ENCODE measurements around the gene KCNC1.

The KCNC1 gene

DNA sequence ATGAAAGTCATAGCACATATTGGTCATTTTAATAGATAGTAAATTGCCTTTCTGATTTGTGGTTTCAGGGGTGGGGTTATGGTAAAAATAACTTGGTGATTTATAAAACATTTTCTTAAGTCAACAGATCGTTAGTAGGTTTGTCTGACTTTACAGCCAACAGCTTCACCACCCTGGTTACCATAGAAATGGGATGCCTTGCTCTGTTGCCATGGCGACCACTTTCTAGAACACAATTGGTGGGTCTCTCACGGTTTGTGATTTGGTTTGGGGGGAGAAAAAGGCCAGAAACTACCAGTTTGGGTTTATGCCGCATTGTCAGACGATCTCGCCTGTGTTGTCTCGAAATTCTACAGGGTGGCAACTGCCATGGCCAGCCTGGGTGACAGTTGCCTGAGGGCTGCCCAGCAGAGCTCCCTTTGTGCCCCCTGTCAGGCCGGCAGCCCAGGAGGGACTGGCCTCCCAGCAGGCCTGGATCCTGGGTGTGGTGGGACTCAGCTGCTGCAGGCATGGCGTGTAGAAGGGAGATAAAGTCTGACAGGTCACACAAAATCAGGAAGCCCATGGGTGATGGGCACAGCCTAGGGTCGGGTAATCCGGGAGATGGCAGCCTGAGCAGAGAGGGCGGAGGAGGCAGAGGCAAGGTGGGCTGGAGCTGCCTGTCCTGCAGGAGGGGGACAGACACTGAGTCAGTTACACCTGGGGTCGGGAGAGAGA, 30.9 kb downstream of the KCNC1 start:
- Histone ChIP-seq H3K27ac (ENCODE audit: low read length) (no peak overlapping the region), H3K4me3 (ENCODE audit: low read length) (no peak overlapping the region), H3K4me1 (ENCODE audit: control insufficient read depth, low read depth, low read length) (no peaks in the 10 kb centered on the region), H3K27me3 (ENCODE audit: control insufficient read depth, insufficient read depth, low read length) (no peaks in the 10 kb centered on the region), H3K36me3 (ENCODE audit: control insufficient read depth, low read depth, low read length) (no peaks in the 10 kb centered on the region), H3K9me3 (ENCODE audit: control insufficient read depth, low read depth, low read length) (no peaks in the 10 kb centered on the region), H3K9ac (ENCODE audit: low read length) (no peak overlapping the region)

GRCh38 chr11:17766073-17766359, 31.4 kb downstream of the KCNC1 start:
- H3K27ac ChIP-seq (ENCODE audit: low read length), result no peak overlapping the region
- no peaks in the 10 kb centered on the region for H3K36me3 ChIP-seq (ENCODE audit: control insufficient read depth, low read depth, low read length)
- H3K9ac ChIP-seq (ENCODE audit: low read length), result no peak overlapping the region
- no peak overlapping the region for H3K4me3 ChIP-seq (ENCODE audit: low read length)
- H3K27me3 ChIP-seq (ENCODE audit: control insufficient read depth, insufficient read depth, low read length), result no peaks in the 10 kb centered on the region
- no peaks in the 10 kb centered on the region for H3K4me1 ChIP-seq (ENCODE audit: control insufficient read depth, low read depth, low read length)
- no peaks in the 10 kb centered on the region for H3K9me3 ChIP-seq (ENCODE audit: control insufficient read depth, low read depth, low read length)

- Histone ChIP-seq H3K4me3 (ENCODE audit: low read length) (no peak overlapping the region), H3K9me3 (ENCODE audit: control insufficient read depth, low read depth, low read length) (no peaks in the 10 kb centered on the region), H3K36me3 (ENCODE audit: control insufficient read depth, low read depth, low read length) (no peaks in the 10 kb centered on the region), H3K4me1 (ENCODE audit: control insufficient read depth, low read depth, low read length) (no peaks in the 10 kb centered on the region), H3K27me3 (ENCODE audit: control insufficient read depth, insufficient read depth, low read length) (no peaks in the 10 kb centered on the region), H3K9ac (ENCODE audit: low read length) (no peak overlapping the region), H3K27ac (ENCODE audit: low read length) (no peak overlapping the region)
These were observed 32.0 kb downstream of the KCNC1 start for GRCh38 chr11:17766590-17766989.

GRCh38 chr11:17767301-17767885, 32.8 kb downstream of the KCNC1 start:
- H3K9ac ChIP-seq (ENCODE audit: low read length), result no peak overlapping the region
- H3K9me3 ChIP-seq (ENCODE audit: control insufficient read depth, low read depth, low read length), result no peaks in the 10 kb centered on the region
- H3K27me3 ChIP-seq (ENCODE audit: control insufficient read depth, insufficient read depth, low read length), result no peaks in the 10 kb centered on the region
- H3K4me1 ChIP-seq (ENCODE audit: control insufficient read depth, low read depth, low read length), result no peaks in the 10 kb centered on the region
- no peaks in the 10 kb centered on the region for H3K36me3 ChIP-seq (ENCODE audit: control insufficient read depth, low read depth, low read length)
- no peak overlapping the region for H3K4me3 ChIP-seq (ENCODE audit: low read length)
- no peak overlapping the region for H3K27ac ChIP-seq (ENCODE audit: low read length)

DNA sequence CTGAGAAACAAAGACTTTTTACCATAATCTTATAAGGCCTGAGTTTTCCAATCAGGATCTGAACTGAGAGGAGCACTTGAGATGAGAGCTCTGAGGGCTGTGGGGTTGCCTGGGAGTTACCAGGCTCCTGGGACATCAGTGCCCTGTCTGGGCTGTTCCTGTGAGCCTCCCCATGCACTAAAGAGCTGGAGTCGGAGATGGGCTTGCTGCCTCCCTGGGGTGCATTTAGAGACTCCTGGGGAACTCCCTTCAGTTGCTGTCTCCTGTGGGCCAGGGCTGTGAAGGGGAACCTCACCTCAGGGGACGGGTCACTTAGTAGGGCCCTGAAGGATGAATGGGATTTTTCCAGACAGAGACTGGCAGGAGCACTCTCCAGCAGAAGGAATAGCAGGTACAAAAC, 33.3 kb downstream of the KCNC1 start:
- Histone ChIP-seq H3K9ac (ENCODE audit: low read length) (no peak overlapping the region), H3K36me3 (ENCODE audit: control insufficient read depth, low read depth, low read length) (no peaks in the 10 kb centered on the region), H3K9me3 (ENCODE audit: control insufficient read depth, low read depth, low read length) (no peaks in the 10 kb centered on the region), H3K27ac (ENCODE audit: low read length) (no peak overlapping the region), H3K4me3 (ENCODE audit: low read length) (no peak overlapping the region), H3K4me1 (ENCODE audit: control insufficient read depth, low read depth, low read length) (no peaks in the 10 kb centered on the region), H3K27me3 (ENCODE audit: control insufficient read depth, insufficient read depth, low read length) (no peaks in the 10 kb centered on the region)

- no peak overlapping the region for H3K9ac ChIP-seq (ENCODE audit: low read length)
- H3K4me1 ChIP-seq (ENCODE audit: control insufficient read depth, low read depth, low read length), result no peaks in the 10 kb centered on the region
- H3K27ac ChIP-seq (ENCODE audit: low read length), result no peak overlapping the region
- no peaks in the 10 kb centered on the region for H3K27me3 ChIP-seq (ENCODE audit: control insufficient read depth, insufficient read depth, low read length)
- no peak overlapping the region for H3K4me3 ChIP-seq (ENCODE audit: low read length)
- H3K9me3 ChIP-seq (ENCODE audit: control insufficient read depth, low read depth, low read length), result no peaks in the 10 kb centered on the region
- no peaks in the 10 kb centered on the region for H3K36me3 ChIP-seq (ENCODE audit: control insufficient read depth, low read depth, low read length)
These were observed 34.0 kb downstream of the KCNC1 start for GRCh38 chr11:17768547-17768946.

- Histone ChIP-seq H3K27ac (ENCODE audit: low read length) (no peak overlapping the region), H3K9ac (ENCODE audit: low read length) (no peak overlapping the region), H3K9me3 (ENCODE audit: control insufficient read depth, low read depth, low read length) (no peaks in the 10 kb centered on the region), H3K27me3 (ENCODE audit: control insufficient read depth, insufficient read depth, low read length) (no peaks in the 10 kb centered on the region), H3K4me3 (ENCODE audit: low read length) (no peak overlapping the region), H3K36me3 (ENCODE audit: control insufficient read depth, low read depth, low read length) (no peaks in the 10 kb centered on the region), H3K4me1 (ENCODE audit: control insufficient read depth, low read depth, low read length) (no peaks in the 10 kb centered on the region)
These were observed 34.6 kb downstream of the KCNC1 start for GRCh38 chr11:17769218-17769617.

DNA sequence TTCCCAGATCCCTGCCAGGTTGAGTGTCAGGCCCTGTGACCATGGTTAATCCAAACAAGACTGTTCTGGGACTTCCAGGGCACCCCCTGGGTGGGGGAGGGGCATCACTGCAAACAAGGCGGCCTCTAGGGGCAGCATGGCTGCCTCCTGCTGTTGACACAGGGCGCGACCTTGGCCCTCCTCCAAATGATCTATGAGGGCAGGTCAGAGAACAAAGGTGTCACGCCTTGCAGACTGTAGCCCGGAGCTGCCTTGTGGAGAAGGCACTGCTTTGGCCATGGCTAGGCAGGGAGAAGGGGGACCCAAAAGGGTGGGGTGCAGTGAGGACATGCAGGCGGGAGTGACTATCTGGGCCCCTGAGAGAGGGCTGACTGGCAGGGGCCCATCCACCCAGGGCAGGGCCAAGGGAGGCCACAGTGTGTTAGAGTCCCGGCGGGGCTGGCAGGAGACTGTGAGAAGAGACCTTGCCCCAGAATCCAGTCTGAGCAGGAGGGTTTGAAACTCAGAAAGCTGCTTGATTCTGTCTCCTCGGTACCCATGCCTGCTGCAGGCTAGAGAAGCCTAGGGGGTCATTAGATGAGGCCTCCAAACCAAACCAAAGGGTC, 35.6 kb downstream of the KCNC1 start:
- H3K9ac ChIP-seq (ENCODE audit: low read length), result no peak overlapping the region
- no peak overlapping the region for H3K4me3 ChIP-seq (ENCODE audit: low read length)
- H3K36me3 ChIP-seq (ENCODE audit: control insufficient read depth, low read depth, low read length), result no peaks in the 10 kb centered on the region
- no peaks in the 10 kb centered on the region for H3K27me3 ChIP-seq (ENCODE audit: control insufficient read depth, insufficient read depth, low read length)
- no peaks in the 10 kb centered on the region for H3K4me1 ChIP-seq (ENCODE audit: control insufficient read depth, low read depth, low read length)
- no peaks in the 10 kb centered on the region for H3K9me3 ChIP-seq (ENCODE audit: control insufficient read depth, low read depth, low read length)
- H3K27ac ChIP-seq (ENCODE audit: low read length), result no peak overlapping the region

DNA sequence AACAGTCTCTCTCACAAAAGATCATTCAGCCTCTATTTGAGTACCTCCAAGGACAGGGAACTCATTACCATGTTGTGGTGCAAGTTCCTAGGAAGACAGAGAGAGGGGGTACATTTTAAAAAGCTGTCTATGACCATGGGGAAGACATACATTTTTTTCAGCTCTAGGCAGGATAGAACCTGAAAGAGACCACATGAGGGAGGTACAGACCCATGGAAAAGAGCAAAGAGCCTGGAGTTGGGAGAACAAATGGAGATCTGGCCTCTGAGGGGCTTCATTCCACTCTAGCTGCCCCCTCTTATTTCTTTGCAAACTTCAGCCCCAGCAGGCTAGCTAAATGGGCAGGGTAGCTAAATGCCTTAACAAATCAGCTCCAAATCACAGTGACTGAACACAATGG, 36.3 kb downstream of the KCNC1 start:
- Histone ChIP-seq H3K4me1 (ENCODE audit: control insufficient read depth, low read depth, low read length) (no peaks in the 10 kb centered on the region), H3K9ac (ENCODE audit: low read length) (no peak overlapping the region), H3K36me3 (ENCODE audit: control insufficient read depth, low read depth, low read length) (no peaks in the 10 kb centered on the region), H3K4me3 (ENCODE audit: low read length) (no peak overlapping the region), H3K27ac (ENCODE audit: low read length) (no peak overlapping the region), H3K9me3 (ENCODE audit: control insufficient read depth, low read depth, low read length) (no peaks in the 10 kb centered on the region), H3K27me3 (ENCODE audit: control insufficient read depth, insufficient read depth, low read length) (no peaks in the 10 kb centered on the region)

DNA sequence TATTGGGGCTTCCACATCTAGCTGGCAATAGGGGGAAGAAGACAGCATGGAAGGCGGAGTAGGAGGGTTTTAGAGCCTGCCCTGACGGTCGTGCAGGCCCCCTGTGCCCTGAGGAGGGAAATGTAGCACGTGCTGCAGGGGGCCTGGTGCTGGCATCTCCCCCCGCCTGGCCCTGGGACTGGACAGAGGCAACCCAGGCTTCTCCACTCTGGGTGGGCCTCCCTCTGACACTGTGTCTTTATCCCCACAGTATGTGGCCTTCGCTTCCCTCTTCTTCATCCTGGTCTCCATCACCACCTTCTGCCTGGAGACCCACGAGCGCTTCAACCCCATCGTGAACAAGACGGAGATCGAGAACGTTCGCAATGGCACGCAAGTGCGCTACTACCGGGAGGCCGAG, 36.8 kb downstream of the KCNC1 start:
- H3K9ac ChIP-seq (ENCODE audit: low read length), result no peak overlapping the region
- no peak overlapping the region for H3K27ac ChIP-seq (ENCODE audit: low read length)
- H3K4me1 ChIP-seq (ENCODE audit: control insufficient read depth, low read depth, low read length), result no peaks in the 10 kb centered on the region
- no peaks in the 10 kb centered on the region for H3K9me3 ChIP-seq (ENCODE audit: control insufficient read depth, low read depth, low read length)
- H3K27me3 ChIP-seq (ENCODE audit: control insufficient read depth, insufficient read depth, low read length), result no peaks in the 10 kb centered on the region
- no peak overlapping the region for H3K4me3 ChIP-seq (ENCODE audit: low read length)
- H3K36me3 ChIP-seq (ENCODE audit: control insufficient read depth, low read depth, low read length), result no peaks in the 10 kb centered on the region

DNA sequence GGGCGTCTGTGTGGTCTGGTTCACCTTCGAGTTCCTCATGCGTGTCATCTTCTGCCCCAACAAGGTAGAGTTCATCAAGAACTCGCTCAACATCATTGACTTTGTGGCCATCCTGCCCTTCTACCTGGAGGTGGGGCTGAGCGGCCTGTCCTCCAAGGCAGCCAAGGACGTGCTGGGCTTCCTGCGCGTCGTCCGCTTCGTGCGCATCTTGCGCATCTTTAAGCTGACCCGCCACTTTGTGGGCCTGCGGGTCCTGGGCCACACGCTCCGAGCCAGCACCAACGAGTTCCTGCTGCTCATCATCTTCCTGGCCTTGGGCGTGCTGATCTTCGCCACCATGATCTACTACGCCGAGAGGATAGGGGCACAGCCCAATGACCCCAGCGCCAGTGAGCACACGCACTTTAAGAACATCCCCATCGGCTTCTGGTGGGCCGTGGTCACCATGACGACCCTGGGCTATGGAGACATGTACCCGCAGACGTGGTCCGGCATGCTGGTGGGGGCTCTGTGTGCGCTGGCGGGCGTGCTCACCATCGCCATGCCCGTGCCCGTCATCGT, 37.3 kb downstream of the KCNC1 start:
- no peak overlapping the region for H3K9ac ChIP-seq (ENCODE audit: low read length)
- no peaks in the 10 kb centered on the region for H3K27me3 ChIP-seq (ENCODE audit: control insufficient read depth, insufficient read depth, low read length)
- H3K27ac ChIP-seq (ENCODE audit: low read length), result no peak overlapping the region
- no peak overlapping the region for H3K4me3 ChIP-seq (ENCODE audit: low read length)
- H3K4me1 ChIP-seq (ENCODE audit: control insufficient read depth, low read depth, low read length), result no peaks in the 10 kb centered on the region
- no peaks in the 10 kb centered on the region for H3K9me3 ChIP-seq (ENCODE audit: control insufficient read depth, low read depth, low read length)
- no peaks in the 10 kb centered on the region for H3K36me3 ChIP-seq (ENCODE audit: control insufficient read depth, low read depth, low read length)

All from iPS-18a (cell line).